PFSK-1 (cell line): ENCODE results near the gene OXSM.

Experiments
- FOXP2 ChIP-seq: optimal IDR thresholded peaks from 2 replicates; pipeline ENCODE3; 2011; ENCODE audit warnings: borderline replicate concordance, control low read depth, inconsistent platforms; ENCODE audit not compliant: insufficient read depth; ENCODE audit errors: extremely low read length, extremely low read depth
- POLR2AphosphoS5 ChIP-seq: IDR thresholded peaks from 2 replicates; pipeline ENCODE4 v1.6.1; 2012; ENCODE audit warnings: low read depth, mild to moderate bottlenecking, control low read depth, low read length, moderate library complexity
- REST ChIP-seq, 2 experiments: IDR thresholded peaks; 2 replicates each; pipeline versions ENCODE4 v1.6.1 to v1.8.0; 2011 to 2012; ENCODE audit warnings: low read depth in 2 of 2, low read length in 2 of 2, control low read depth in 1 of 2, inconsistent platforms in 1 of 2, mild to moderate bottlenecking in 1 of 2, moderate library complexity in 1 of 2; ENCODE audit not compliant: insufficient read depth in 1 of 2
- SIN3A ChIP-seq: IDR thresholded peaks from 2 replicates; pipeline ENCODE4 v1.6.1; 2012; ENCODE audit warnings: mild to moderate bottlenecking, low read length, moderate library complexity, borderline replicate concordance; ENCODE audit not compliant: insufficient read depth
- TAF1 ChIP-seq: IDR thresholded peaks from 2 replicates; pipeline ENCODE4 v1.6.1; 2012; ENCODE audit warnings: low read length, control low read depth, borderline replicate concordance; ENCODE audit not compliant: insufficient read depth

GRCh38 chr3:25751725-25752124 is 38.2 kb upstream of the OXSM start:
- no peak for TF ChIP-seq TAF1
- TF ChIP-seq POLR2AphosphoS5 = no peak
- no peak for TF ChIP-seq REST (IDR thresholded peaks at IDR 0.05; ENCODE audit: insufficient read depth in 1 of 2, low read depth in 2 of 2, low read length in 2 of 2)
- TF ChIP-seq SIN3A = no peak
- no peak for TF ChIP-seq FOXP2
